ENCODE data around the gene DSCAML1.

The DSCAML1 gene

DNA sequence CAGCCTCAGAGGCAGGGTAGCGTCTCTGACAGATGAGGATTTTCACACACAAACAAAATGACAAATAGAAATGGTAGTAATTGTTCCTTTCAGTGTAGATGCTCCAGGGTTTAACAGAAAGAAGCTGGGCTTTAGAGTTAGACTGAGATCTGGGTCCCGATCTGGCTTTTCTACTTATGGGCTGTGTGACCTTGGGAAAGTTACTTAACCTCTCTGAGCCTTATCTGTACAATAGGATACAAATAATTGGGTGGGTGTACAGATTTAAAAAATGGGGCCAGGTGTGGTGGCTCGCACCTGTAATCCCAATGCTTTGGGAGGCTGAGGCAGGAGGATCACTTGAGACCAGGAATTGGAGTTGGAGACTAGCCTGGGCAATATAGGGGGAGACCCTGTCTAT, 264.4 kb downstream of the DSCAML1 start:
- no peak for DNase-seq (ENCODE audit: low read depth in 2 of 3, low spot score in 1 of 3)

DNA sequence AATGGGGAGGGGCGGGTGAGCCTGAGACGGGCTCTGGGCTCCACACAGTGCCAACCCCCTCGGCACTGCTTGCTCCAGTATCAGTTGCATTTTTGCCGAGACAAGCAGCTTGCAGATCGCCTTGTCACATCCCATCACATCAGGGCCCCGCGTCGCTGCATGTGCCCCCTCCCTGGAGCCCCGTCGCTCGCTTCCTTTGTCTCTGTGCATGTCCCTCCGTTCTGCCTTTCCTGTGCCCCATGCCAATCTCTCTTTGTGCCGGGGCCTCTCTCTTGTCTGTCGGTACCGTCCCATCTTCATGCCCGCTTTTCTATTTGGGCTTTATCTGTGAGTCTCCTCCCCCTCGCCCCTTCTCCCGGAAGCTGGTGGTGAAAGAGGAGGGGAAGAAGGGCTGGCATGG, 267.2 kb downstream of the DSCAML1 start:
- no peak for DNase-seq (ENCODE audit: low read depth in 2 of 3, low spot score in 1 of 3)

DNA sequence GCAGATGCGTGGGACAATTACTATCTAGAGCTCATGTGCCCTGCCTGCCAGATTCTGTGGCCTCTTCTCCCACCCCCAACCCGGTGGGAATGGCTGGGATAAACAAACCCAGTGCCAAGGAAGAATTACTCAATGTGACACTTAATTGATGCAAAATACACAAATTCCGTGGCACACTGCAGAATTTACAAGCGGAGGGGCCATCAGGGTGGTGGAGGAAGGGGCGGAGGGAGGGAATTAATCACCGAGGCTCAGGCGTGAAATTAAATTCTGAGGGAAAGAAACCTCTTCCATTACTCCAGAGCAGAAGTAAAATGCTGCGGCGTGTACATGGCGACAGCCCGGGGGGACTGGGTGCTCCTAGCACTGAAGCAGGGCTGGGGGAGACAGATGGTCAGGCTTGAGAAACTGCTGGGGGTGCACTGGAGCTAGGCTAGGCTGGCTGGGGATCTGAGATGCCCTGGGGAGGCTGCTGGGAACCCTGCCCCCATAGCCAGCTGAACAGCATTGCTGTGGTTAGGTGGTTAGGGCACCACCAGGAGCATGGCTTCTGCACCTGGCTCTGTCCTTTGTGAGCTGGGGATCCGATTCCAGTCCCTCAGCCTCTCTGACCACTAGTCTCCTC, 268.8 kb downstream of the DSCAML1 start:
- no peak for DNase-seq (ENCODE audit: low read depth in 2 of 3, low spot score in 1 of 3)

DNA sequence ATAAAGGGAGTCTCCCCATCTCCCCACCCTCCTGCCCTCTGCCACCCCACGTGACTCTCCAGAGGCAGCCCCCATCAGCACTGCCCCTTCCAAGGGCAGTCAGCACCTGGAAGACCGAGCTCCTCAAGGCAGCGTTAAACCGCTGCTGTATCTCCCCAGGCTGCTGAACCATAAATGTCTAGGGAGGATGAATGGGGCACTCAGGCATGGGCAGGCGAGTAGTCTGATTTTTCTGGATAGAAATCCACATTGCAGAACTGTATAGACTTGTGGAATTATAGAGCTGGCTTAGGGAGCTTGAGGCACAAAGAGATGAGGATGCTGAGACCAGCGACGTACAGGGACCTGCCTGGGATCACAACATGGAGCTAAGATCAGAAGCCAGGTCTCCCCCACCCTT, 269.7 kb downstream of the DSCAML1 start:
- DNase-seq (ENCODE audit: low read depth in 2 of 3, low spot score in 1 of 3) = no peak

DNA sequence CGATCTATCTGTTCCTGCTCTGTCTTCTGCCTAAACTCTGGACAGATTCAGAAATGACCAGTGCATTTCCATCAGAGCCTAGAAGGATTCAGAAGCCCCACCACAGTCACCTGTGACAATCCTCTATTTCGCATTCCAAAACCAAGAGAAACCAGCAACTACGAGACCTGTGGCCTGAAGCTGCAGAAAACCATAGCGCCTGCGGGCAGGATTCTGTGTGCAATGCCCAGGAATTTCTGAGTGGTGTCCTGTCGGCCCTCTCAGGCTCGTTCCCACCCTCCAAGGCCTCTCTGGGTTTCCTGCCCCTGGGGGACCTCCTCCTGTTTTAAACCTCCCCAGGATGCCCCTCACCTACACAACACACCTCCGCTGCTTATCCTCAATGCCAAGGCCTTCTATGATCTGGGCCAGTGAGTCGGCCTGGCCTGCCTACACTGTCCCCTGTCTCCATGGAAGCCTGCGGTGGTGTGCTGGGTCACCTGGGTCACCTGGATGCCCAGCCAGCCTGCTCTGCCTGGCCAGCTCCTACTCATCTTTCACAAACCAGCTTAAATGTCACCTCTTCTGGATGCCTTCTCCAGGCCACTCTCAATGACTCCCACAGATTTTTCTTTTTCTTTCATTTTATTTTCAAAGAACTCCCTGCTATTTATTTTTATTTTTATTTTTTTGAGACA, 271.0 kb downstream of the DSCAML1 start:
- DNase-seq (ENCODE audit: low read depth in 2 of 3, low spot score in 1 of 3) = no peak

DNA sequence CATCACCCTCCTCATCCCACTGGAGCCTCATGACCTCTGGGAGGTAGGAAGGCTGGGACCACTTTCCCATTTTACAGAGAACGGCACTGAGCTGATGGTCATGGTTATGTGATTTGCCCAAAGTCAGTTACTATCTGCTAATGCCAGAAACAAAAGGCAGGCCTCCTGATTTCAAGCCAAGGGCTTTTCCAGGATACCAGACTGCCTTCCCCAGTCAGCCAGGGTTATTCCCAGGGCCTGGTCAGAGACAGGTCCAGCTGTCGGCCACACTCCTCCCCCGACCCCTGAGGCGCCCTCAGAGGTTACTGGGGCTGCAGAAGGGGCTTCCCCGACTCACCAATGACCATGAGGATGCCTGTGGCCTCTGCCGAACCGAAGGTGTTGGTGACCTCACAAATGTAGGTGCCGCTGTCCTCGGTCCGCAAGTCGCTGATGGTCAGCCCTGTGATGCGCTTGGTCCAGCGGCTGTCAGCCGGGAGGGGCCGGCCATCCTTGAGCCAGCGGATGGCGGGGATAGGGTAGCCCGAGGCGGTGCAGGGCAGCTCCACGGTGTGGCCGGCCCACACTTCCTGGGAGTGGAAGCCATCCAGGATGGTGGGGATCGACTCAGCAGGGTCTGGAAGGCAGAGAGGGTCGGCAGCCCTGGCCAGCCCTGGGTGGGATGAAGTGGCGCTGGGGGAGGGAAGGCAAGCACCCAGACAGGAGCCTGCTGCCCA, 272.4 kb downstream of the DSCAML1 start:
- DNase-seq (ENCODE audit: low read depth in 2 of 3, low spot score in 1 of 3) = no peak

DNA sequence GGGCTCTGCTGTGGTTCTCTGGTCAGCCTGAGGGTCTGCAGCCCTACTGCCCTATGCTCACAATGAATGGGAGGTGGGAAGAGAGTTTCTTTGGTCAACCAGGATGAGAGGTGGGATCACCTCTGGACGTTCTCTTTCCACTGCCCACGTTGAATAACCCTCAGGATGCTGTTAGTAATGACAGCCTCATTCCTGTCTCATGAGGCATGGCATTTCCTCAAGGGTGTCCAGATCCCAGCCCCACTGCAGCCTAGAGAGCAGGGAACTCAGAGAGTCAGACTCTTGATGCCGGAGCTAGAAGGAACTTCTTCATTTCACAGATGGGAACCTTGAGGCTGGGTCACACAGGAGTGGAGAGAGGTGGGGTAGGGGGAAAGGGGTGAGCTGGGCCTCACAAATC, 273.3 kb downstream of the DSCAML1 start:
- no peak for DNase-seq (ENCODE audit: low read depth in 2 of 3, low spot score in 1 of 3)

DNA sequence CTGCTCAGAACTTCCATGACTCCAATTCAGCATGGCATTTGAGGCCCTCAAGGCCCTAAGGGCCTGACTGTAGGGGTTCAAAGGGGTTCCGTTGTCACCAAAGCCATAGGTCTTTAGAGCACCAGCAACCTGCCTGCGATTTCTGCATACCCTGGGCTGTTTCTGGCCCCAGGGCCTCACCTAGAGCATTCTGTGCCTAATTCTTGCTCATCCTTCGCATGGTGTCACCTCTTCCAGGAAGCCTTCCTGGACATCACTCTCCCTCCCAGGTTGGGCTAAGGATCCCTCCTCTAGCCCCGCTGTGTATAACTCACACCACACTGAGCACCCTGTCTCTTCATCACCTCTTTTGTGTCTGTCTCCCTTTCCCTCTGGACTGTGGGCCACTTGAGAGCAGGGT, 275.0 kb downstream of the DSCAML1 start:
- DNase-seq (ENCODE audit: low read depth in 2 of 3, low spot score in 1 of 3) = no peak

DNA sequence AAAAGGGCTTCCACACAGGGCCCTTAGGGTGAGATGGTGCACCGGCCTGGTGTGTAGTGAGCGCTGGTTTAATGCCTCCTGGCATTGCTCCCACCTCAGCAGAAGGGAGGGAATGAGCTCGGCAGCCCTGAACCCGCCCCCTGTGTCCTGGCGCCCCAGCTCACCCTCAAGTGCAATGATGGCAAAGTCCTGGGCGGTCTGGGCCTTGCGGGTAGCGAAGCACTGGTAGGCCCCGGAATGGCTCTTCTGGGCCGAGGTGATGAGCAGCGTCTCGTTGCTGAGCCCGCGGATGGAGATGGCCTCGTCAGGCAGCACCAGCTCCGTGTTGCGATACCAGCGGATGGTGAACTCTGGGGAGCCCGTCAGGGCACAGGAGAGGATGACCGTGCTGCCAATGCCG, 276.1 kb downstream of the DSCAML1 start:
- DNase-seq (ENCODE audit: low read depth in 2 of 3, low spot score in 1 of 3) = no peak

DNA sequence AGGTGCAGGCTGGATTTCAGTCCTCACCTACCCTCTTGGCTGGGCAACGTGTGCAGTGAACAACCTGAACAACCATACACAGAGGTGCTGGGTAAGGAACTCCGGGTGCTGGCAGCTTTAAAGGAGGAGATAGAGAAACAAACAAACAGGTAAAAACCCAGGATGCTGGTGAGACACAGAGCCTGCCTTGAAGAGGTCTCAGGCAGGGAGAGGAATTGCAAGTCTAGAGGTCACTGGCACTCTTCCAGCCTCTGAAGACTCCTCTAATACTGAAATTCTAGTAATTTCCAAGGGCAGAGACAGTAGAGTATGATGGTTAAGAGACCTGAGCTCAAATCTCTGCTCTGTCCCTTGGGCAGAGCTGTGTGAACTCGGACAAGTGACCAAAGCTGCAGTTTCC, 276.8 kb downstream of the DSCAML1 start:
- DNase-seq (ENCODE audit: low read depth in 2 of 3, low spot score in 1 of 3) = no peak

DNA sequence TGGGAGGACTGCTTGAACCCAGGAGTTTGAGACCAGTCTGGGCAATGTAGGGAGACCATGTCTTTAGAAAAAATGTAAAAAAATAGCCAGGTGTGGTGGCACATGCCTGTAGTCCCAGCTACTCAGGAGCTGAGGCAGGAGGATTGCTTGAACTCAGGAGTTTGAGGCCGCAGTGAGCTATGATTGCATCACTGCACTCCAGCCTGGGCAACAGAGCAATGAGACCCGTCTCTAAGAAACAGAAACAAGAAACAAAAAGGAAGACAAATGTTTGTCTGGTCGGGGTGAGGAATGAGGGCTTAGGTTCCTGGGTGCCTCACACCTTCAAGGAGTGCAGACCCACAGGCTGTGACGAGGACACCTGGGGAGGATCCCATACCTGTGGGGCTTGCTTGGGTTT, 277.4 kb downstream of the DSCAML1 start:
- no peak for DNase-seq (ENCODE audit: low read depth in 2 of 3, low spot score in 1 of 3)

DNA sequence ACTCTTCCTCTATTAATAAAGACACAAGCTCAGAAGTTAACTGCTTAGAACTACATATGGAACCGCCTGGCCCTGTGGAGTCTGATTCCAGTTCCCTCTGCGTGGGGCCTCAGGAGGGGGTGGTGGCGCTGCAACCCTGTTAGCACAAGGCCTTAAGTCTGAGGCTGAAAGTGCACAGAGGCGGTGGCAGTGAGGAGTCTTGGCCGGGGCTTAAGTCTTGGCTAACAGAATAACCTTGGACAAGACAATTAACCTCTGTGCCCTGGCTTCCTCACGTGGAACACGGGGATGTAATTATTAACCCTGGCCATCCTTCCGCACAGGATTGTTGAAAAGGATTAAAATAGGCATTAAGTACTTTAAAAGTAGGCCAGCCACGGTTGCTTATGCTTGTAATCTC, 277.8 kb downstream of the DSCAML1 start:
- no peak for DNase-seq (ENCODE audit: low read depth in 2 of 3, low spot score in 1 of 3)

DNA sequence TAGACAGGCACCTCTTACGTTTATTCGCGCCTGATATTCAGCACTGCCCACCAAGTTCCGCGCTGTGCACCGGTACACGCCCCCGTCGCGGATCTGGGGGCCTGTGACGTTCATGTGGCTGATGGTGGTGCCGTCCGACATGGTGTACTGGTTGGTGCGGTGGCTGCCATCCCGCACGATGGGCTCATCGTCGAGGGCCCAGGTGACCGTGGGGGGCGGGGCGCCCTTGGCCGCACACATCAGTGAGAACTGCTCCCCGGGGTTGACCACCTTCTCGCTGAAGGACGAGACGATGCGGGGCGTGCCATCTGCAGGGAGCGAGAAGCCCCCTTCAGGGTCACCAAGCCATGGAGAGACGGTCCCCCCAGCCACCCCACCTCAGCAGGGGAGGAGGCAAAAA, 278.6 kb downstream of the DSCAML1 start:
- DNase-seq (ENCODE audit: low read depth in 2 of 3, low spot score in 1 of 3) = no peak

DNA sequence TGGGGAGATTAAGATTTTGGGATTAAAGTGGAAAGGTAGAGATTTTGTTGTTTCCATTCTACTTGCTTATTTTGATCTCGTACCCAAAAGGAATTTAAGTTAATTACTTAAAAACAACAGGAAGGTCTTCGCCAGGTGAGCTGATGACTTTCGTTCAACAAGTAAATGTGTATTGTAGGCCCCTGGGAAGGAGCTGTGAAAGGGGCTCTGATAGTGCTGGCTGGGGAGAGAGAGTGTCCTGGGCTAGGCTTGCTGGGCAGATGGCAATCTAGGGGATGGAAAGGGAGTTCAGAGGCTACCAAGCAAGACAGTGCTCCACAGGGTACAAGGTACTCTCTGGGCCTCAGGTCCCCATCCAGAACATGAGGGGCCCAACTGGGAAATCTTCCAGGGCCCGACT, 279.9 kb downstream of the DSCAML1 start:
- DNase-seq (ENCODE audit: low read depth in 2 of 3, low spot score in 1 of 3) = no peak

DNA sequence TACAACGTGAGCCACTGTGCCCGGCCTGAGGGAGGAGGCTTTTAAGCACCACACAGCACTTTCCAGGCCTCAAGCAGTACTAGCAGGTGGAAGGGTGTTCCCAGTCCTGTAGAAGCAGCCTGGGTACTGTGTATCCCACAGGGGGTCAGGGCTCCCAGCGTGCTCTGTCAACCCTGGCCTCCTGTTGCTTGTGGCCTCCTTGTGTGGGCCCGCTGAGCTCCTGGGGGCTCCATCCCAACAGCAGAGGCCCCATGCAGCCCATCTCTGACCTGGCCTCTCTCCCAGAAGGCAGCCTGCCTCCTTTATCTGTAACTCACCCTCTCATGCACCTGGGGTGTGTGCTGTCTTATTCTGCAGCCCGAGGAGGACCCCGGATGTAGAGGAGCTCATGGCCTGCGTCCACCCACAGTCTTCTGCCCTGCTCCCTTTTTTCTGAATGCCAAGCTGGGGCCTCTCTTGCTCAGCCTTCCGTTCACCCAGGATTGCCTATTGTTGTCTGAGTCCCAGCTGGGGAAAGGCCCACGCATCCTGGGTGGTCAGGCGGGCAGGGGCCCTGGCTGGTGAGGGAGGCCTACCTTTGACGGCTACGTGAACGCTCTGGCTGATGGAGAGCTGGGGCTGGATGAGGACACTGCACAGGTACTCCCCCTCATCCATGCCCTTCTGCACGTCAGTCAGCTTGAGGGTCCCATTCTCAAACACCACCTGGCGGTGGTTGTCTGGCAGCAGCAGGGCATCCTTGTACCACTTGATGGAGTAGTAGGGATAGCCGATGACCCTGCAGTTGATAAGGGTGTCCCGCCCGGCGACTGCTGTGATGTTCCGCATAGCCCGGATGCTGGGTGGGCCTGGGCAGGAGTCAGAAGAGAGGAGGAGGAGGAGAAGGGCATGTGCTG, 280.9 kb downstream of the DSCAML1 start:
- no peak for DNase-seq (ENCODE audit: low read depth in 2 of 3, low spot score in 1 of 3)

DNA sequence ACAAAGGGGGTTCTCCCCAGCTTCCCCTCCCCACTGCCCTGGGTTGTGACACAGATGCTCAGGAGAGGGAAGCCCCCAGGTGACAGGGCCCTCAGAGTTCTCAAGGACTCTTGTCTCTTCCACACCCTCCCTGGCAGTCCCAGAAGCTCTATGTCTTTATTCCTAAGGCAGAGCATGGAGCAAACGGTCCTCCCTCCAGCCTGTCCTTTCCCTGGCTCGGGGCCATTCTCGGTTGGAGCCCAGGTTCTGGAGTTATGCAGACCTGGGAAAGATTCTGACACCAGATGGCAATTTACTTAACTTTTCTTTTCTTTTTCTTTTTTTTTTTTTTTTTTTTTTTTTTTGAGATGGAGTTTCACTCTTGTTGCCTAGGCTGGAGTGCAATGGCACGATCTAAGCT, 282.8 kb downstream of the DSCAML1 start:
- DNase-seq (ENCODE audit: low read depth in 2 of 3, low spot score in 1 of 3) = no peak

DNA sequence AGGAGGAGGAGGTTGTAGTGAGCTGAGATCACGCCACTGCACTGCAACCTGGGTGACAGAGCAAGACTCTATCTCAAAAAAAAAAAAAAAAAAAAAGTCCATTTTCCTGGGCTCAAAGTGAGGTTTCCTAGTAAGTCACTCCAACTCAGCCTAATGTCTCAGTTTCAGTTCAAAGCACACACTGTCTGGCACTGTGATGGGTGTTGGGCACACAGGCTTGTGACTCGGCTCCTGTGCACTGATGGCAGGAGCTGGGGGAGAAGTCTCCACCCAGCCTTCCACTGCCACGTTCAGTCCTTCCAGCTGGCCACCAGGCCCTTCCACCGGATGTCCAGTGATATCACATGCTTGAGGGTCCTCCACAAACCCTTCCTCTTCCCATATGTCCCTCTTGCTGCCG, 283.4 kb downstream of the DSCAML1 start:
- no peak for DNase-seq (ENCODE audit: low read depth in 2 of 3, low spot score in 1 of 3)

DNA sequence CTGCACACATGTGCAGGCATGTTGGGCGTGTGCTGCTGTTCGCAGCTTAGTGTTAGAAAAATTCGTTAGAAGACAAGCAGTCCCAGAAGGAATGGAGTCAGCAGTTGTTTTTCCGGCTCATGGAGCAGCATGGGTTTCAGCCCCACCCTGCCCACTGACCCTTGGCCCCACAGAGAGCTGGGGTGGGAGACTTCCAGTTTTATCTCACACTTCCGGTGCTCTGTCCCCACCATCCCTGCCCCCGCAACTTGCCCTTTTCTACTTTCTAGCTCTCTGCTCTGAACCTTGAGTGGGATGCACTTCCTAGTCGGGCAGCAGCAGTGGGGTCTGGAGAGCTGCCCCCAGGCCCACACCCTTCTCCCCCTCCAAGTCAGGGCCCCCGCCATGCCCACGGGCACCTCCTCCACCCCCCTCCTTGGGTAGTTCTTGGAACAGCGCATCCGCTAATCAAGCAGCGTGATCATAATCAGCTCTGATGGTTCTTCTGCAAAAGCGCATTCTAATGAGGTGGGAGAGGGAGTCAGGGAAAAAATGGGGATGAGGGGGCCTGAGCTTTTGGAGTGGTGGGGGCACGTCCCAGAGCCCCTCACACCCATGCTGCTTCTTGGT, 285.0 kb downstream of the DSCAML1 start:
- DNase-seq (ENCODE audit: low read depth in 2 of 3, low spot score in 1 of 3) = no peak

DNA sequence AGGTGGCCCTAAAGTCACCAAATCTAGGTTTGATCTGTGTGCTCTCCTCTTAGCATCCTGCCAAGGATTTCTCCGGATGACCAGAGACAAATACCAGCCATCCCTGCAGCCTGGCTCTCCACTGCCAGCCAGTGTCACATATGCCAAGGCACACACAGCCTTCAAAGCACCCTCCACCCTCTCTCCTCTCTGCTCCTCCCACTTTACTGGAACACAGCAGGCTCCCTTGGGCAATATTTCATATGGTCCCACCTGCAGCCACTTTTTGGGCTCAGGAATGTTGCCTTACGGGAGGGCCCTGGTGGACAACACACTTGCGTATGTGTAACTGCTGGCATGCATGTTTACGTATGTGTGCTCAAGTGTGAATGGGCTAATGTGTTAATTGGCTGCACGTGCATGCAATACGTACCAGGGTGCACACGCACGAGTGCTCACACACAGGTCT, 285.5 kb downstream of the DSCAML1 start:
- DNase-seq (ENCODE audit: low read depth in 2 of 3, low spot score in 1 of 3) = no peak

DNA sequence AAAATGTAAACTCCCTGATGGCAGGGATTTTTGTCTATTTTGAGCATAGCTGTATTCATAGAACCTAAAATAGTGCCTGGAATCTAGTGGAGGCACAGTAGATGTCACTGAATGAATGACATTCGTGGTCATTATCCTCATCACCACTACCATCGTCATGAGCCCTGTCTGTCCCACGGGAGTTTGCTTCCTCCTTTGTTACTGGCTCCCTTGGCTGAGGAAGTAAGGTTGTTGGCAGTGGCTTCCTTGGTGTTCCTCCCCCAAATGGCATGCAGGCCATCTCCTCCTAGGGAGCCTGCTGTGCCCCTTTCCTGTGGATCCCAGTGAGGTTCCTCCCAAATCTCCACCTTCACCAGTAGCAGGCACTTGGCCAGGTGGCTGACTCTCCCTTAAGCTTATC, 286.4 kb downstream of the DSCAML1 start:
- DNase-seq (ENCODE audit: low read depth in 2 of 3, low spot score in 1 of 3) = no peak

DNA sequence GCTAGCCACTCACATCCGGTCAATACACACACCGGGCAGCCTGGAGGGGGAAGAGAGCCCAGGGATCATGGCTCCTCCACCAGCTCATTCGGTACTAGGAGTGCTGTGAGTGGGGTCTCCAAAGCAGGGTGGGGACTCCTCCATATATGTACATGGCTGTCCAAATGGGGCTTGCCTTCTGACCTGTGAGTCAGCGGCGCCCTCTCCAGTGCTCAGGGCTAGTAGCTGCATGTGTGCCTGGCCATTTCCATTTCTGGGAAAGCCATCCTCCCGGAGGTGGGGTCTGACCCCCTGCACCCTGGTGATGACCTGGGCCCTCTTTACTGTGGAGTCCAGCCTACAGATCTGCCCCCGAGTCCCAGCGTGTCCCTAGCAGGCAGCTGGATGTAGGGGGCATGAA, 287.5 kb downstream of the DSCAML1 start:
- no peak for DNase-seq (ENCODE audit: low read depth in 2 of 3, low spot score in 1 of 3)
